Glomerular visceral epithelial cell (primary cell): ENCODE results near the gene ZFTA.
"Not testable (repeated sequence)": the region's sequence is repeated elsewhere in the genome, so short reads cannot be mapped to it uniquely, and the experiment has no call there.

Experiments
- DNase-seq: peaks from one replicate; pipeline ENCODE4 v3.0.0-alpha.2; 2016; ENCODE audit errors: extremely low spot score

ZFTA gene

GRCh38 chr11:63768237-63769041, at the start of gene ZFTA:
Gene ZFTA (minus strand): TSS chr11:63768775. CDS start chr11:63768622, 153 bp downstream.
- DNase-seq, result peak; percentile 58

GRCh38 chr11:63817758-63818498, 49.4 kb upstream of the ZFTA start:
- DNase-seq, result no peak

DNA sequence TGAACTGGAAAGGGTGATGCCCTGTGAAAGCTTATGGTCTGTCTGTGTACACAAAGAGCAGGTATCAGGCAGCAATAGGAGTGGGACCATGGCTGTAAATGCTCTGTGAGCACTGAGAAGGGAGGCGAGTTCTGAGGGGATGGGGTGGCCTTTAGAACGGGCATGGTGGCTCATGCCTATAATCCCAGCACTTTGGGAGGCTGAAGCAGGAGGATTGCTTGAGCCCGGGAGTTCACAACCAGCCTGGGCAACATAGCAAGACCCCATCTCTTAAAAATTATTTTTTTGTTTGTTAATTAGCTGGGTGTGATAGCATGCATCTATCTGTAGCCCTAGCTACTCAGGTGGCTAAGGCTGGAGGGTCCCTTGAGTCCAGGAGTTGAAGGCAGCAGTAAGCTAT, 48.2 kb upstream of the ZFTA start:
- no peak for DNase-seq

GRCh38 chr11:63816166-63816565, 47.6 kb upstream of the ZFTA start:
- DNase-seq, result no peak

DNA sequence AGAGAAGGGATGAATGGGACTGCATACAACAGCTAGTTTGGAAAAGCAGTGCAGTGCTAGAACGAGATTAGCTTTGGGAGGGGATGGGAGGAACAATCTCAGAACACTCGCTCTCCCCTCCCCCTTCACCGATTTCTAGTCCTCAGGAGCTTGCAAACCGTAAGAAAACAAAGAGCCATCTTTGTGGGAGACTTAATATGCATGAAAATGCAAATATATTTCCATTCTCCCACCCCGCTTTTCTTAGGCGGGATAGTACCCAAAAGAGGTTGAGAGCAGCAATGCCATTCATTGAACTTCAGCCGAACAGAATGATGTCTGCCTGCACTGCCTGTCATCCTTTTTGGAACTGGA, 45.8 kb upstream of the ZFTA start:
- no peak for DNase-seq

GRCh38 chr11:63813563-63814382, 45.2 kb upstream of the ZFTA start:
- DNase-seq, result peak; percentile 44

DNA sequence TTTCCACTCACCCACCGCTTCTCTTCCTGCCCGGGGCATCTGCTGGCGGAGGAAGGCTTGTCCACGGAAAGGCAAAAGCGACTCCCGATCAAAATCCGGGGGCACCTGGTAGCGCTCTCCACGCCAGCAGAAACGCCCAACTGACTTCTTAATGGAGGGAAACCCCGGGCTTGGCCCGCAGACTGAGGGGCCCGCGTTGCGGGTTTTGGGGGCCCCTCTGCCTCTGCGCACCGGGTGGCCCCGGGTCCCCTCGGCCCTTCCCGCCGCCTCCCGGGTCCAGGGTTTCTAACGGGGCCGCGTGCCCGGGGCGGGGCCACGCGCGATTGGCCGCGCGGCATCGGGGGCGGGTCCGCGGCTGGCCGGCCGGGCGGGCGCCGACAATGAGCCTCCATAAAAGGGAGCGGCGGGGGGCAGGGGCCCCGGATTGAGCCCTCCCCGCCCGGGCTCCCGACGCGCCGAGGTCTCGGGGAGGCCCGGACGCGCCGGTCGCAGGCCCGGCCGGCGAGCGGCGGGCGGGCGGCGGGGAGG, 44.5 kb upstream of the ZFTA start, which contains the start of gene SPINDOC:
SPINDOC (plus strand) TSS at position 422 of the 528 bp plus-strand sequence. CDS start 231 bp downstream, outside the sequence.
- peak; percentile 77 for DNase-seq

DNA sequence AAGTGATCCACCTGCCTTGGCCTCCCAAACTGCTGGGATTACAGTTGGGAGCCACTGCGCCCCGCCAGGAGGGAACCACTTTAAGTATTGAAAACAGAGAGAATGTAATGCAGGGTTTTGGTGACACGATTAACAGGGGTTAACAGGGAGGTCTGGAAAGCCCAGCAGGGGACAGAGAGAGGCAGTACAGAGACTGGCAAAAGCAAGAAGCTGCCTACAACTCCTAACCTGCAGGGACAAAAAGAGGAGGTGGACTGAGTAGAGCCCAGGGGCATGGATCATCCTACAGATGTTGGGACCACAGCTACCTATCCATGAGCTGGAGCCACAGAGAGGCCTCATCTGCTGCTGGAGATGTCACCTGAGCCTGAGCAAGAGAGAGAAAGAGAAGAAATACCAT, 42.9 kb upstream of the ZFTA start:
- no peak for DNase-seq

- not testable (repeated sequence) for DNase-seq
Observed at GRCh38 chr11:63810383-63810782, 41.8 kb upstream of the ZFTA start.

DNA sequence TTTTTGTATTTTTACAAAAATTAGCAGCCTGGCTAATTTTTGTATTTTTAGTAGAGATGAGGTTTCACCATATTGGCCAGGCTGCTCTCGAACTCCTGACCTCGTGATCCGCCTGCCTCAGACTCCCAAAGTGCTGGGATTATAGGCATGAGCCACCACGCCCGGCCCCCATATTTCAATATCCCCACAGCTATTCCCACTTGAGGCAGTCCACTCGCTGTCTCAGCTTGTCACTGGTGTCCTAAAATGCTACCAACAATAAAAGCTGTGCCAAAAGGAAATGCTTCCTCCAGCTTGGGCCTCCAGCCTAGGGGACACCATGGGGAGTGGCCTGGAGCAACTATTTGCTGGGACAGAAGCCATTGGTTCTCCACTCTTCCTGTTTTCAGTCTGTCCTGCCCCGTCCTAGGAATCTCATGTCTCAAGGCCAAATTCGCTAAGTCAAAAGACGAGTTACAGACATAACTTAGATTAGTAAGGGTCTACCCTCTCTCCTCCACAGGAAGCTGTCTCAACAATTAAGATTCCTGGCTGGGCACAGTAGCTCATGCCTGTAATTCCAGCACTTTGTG, 37.4 kb upstream of the ZFTA start:
- DNase-seq, result no peak

GRCh38 chr11:63804259-63804658, 35.7 kb upstream of the ZFTA start:
- DNase-seq, result no peak

GRCh38 chr11:63802637-63803414, 34.3 kb upstream of the ZFTA start:
- peak; percentile 44 for DNase-seq

DNA sequence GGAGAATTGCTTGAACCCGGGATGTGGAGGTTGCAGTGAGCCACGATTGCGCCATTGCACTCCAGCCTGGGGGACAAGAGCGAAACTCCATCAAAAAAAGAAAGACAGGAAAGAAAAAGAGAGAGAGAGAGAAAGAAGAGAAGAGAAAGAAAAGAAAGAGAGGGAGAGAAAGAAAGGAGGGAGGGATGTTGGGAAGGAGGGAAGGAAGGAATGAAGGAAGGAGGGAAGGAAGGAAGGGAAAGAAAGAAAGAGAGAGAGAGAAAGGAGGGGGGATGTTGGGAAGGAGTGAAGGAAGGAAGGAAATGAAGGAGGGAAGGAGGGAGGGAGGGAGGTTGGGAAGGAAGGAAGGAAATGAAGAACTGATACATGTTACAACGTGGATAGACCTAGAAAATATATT, 32.3 kb upstream of the ZFTA start:
- no peak for DNase-seq

GRCh38 chr11:63795066-63795465, 26.5 kb upstream of the ZFTA start:
- DNase-seq, result no peak

DNA sequence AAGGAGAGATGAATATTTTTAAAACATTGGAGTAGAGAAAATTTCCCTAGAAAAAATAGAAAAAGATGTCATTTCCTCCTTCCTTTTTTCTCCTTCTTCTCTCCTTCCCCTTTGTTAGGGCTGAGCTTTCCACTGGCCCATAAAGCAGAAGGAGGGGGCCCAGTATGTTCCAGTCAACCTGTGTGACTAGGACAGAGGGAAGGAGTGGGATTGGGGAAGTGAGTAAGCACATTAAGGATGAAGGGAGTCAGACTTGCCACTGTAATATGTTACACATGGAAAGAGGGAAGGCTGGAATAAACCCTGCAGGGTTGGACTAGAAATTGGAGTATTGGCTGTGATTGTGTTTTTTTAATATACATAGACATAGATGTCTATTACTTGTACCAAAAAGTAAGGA, 24.6 kb upstream of the ZFTA start:
- no peak for DNase-seq

DNA sequence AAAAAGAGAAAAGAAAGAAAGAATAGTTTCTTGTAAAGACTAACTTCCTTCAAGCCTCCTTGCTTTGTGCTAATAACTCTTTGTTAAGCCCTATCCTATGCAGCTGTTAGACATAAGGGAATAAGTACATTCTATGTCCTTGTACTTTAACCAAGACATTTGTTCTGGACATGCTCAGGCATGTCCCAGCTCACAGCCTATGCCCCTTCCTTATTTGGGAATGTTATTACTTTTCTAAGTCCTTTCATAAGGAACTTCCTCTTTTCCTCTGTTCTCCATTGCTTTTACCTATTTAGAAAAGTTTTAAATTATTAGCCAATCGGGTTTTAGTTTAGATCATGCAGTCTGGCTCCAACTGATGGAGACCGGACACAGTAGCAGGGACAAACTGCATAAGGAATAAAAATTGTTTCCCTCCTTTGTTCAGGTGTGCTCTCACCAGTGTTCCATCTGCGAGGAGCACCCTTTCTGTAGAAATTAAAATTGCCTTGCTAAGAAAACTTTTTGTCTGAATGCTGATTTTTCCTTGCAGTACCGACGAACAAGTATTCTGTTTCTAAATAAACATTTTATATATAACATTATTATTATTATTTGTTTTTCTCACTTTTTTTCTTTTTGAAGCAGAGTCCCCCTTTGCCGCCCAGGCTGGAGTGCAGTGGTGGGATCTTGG, 23.1 kb upstream of the ZFTA start:
- DNase-seq, result no peak

- DNase-seq, result no peak
Observed at GRCh38 chr11:63785823-63786222, 17.2 kb upstream of the ZFTA start.

DNA sequence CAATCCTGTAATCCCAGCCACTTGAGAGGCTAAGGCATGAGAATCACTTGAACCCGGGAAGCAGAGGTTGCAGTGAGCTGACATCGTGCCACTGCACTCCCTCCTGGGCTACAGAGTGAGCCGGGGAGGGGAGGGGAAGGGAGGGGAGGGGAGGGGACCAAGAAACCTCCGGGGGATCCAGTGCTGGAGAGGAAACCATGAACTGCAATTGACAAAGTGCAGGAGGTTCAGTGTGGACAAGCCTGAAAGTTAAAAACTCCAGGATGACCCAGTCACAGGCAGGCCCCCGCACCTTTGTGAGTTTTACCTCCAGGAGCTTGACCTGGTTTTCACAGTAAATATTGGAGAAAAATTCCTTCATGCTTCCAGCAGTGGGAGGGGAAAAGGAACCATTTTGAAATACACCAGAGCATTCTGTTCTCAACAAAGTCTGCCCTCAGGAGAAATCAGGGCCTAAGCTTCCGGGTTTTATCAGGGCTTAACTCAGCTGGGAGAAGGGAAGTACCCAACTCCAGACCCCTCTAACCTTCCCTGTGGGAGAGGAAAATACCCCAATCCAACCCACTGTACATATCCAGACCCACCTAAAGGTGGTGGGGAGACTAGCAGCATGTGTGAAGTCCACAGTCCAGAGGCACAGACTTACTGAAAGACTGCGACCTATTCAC, 15.5 kb upstream of the ZFTA start:
- no peak for DNase-seq

- no peak for DNase-seq
Observed at GRCh38 chr11:63782749-63783148, 14.2 kb upstream of the ZFTA start.

DNA sequence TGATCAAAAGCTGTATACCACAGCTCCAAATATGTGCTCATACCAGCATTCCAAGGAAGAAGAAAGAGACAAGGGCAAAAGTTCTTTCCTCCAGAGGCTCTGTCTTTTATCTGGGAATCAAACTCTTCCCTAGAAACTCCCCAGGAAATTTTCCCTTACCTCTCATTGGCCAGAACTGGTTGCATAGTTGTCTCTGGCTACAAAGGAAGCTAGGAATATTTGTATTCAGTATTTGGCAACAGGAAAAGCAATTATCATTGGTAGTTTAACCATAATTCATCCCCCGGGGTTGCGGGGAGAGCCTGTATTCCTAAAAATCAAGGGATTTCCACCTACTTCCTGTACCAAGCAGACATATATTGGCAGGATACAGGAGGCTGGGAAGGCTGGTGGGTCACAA, 10.5 kb upstream of the ZFTA start:
- DNase-seq, result no peak
